ELR (cell line): Measurements from ENCODE around the gene FSD2.
A peak's percentile ranks its signal among the peaks of the same experiment; 100 is the strongest.
"Not testable (repeated sequence)": the region's sequence is repeated elsewhere in the genome, so short reads cannot be mapped to it uniquely, and the experiment has no call there.

Experiments
- DNase-seq: peaks from one replicate; pipeline ENCODE4 v3.0.0-alpha.2; 2015; ENCODE audit warnings: low read depth

FSD2 gene

GRCh38 chr15:82792068-82792467 lies 13.8 kb downstream of the FSD2 start:
- peak; percentile 37 for DNase-seq

DNA sequence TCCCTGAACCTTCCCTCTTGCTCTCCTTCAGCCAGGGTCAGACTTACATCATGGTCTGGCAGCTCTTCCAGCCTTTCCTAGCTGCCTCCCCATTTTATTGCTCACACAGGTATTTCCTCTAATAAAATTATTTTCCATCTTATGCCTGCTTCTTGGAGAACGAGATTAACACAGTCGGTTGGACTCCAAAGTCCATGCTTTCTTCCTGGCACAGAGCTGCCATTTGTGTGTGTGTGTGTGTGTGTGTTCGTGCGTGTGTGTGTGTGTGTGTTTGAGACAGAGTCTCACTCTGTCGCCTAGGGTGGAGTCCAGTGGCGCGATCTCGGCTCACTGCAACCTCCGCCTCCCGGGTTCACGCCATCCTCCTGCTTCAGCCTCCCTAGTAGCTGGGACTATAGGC lies 15.5 kb downstream of the FSD2 start:
- no peak for DNase-seq

- DNase-seq: no peak
These were observed 16.4 kb downstream of the FSD2 start for GRCh38 chr15:82789491-82789890.

GRCh38 chr15:82788496-82788895 lies 17.4 kb downstream of the FSD2 start:
- no peak for DNase-seq

- DNase-seq: no peak
These were observed 24.5 kb downstream of the FSD2 start for GRCh38 chr15:82781349-82781748.

GRCh38 chr15:82778755-82779154 lies 27.1 kb downstream of the FSD2 start:
- no peak for DNase-seq

DNA sequence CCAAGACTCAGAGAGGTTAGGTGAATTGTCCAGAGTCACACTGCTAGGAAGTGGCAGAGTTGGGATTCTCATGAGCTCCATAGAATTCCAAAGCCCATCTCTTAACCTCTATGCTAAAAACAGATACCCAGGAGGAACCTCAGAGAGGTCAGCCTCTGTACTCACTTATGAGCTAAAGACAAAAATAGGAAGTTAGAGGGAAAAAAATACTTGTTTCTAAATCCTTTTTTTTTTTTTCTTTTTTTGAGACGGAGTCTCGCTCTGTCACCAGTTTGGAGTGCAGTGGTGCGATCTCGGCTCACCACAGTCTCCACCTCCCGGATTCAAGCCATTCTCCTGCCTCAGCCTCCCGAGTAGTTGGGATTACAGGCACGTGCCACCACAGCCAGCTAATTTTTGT lies 31.4 kb downstream of the FSD2 start:
- no peak for DNase-seq

DNA sequence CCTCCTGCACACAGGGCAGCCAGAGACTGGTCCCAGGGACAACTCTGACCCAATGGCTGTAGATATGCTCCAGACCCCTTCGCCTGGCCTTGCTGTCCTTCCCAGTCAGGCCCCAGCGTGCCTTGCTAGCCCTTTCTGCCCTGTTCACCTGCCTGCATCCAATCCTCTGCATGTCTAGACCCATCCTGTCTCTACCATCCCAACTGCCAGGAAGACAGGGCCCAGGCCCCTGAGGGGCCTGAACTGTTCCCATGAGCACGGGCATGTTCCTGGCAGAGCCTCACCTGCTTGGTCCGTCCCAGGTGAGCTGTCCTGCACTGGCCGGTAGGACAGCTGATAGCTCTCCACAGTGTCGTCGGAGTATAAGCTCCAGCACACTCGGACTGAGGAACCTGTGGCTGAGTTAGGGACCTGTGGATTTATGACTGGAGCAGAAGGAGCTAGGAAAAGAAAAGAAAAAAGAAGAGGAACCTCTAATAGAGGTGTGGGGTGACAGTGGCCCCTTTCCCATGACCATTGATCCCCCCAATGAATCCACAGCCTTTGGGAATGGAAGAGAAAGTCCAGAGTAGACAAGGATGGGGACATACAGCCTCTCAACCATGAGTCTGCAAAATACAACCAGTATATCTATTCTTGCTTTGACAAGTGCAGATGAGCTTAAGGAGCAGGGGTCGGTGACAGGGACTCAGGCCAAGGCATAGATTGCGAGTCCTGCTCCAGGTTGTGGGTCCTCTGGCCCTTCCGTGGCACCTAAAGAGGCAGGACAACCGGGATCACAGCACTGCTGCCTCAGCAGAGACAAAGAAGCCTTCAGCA lies 33.9 kb downstream of the FSD2 start:
- no peak for DNase-seq

DNA sequence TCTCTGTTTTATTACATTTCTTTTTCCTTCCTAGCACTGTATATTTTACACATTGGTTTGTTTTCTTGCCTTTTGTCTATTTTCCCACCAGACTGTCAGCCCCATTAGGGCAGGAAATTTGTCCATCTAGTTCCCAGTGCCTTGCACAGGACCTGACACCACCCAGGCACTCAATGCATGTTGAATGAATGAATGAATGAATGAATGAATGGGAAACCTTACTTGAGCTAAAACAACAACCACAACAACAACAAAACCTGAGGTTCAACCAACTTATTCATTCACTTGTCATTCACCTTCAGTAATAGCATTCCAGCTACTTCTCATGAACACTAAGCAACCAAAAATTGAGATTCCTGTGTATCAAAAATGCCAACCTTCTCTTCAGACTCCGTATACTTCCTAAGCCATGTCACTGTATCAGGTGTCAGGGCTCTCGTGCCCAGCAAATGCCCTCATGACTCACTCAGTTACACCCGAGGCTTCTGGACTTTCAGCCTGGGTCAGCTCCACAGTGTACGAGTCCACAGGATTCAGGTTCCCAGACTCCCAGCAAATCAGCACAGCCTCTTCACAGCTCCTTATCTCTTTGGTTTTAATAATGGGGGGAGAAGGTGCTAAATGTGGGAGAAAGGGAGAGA lies 37.3 kb downstream of the FSD2 start:
- DNase-seq: peak; percentile 28

GRCh38 chr15:82767163-82767829 lies 38.6 kb downstream of the FSD2 start:
- DNase-seq: no peak

- DNase-seq: not testable (repeated sequence)
These were observed 39.7 kb downstream of the FSD2 start for GRCh38 chr15:82766201-82766600.

DNA sequence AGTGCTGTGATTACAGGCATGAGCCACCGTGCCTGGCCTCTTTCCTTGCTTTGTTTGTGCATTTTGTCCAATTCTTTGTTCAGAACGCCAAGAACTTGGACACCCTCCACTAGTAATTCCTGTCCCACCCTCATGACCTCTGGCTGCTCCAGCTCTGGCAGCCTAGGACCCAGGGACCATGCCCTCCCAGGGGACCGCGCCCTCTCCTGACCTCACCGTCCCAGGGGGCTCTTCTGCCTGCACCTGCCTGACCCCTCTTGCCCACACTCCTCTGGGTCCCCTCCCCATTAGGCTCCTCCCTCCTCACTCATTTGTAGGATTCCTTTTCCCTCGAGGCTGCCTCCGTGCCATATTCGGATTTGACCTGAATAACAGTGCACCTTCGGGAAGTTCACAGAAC lies 41.1 kb downstream of the FSD2 start:
- DNase-seq: no peak

DNA sequence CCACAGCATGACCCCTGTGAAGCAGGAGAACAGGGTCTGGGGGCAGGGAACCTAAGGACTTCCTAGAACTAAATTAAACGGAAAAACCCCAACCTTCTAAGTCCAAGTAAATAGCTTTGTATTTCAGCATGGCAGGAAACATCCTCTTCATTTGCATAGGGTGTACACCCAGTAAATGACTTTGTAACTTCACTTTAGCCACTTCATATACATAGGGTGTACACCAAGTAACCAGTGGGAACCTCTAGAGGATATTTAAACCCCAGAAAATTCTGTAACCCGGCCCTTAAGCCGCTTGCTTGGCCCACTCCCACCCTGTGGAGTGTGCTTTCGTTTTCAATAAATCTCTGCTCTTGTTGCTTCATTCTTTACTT lies 41.8 kb downstream of the FSD2 start:
- DNase-seq: no peak

- no peak for DNase-seq
These were observed 42.3 kb downstream of the FSD2 start for GRCh38 chr15:82763361-82764116.

DNA sequence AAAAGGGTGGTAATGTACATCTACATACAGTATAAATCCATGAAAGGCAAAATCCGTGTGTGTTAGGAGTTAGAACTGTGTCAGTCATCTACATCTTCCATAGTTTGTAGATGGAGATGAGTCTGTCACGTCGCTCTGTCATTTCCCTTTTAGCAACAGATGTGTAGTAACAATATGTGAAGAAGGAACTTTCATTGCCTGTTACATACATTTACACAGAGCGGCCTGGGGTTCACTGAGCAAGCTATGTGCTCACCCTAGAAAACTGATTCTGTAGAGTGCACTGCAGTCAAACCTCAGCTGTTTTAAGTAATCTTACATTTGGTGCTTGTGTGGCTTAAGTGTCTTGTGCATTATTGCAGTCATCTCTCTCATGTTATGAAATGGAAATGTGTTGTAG lies 54.6 kb downstream of the FSD2 start:
- no peak for DNase-seq

GRCh38 chr15:82750831-82751180 lies 55.1 kb downstream of the FSD2 start:
- DNase-seq: peak; percentile 22

DNA sequence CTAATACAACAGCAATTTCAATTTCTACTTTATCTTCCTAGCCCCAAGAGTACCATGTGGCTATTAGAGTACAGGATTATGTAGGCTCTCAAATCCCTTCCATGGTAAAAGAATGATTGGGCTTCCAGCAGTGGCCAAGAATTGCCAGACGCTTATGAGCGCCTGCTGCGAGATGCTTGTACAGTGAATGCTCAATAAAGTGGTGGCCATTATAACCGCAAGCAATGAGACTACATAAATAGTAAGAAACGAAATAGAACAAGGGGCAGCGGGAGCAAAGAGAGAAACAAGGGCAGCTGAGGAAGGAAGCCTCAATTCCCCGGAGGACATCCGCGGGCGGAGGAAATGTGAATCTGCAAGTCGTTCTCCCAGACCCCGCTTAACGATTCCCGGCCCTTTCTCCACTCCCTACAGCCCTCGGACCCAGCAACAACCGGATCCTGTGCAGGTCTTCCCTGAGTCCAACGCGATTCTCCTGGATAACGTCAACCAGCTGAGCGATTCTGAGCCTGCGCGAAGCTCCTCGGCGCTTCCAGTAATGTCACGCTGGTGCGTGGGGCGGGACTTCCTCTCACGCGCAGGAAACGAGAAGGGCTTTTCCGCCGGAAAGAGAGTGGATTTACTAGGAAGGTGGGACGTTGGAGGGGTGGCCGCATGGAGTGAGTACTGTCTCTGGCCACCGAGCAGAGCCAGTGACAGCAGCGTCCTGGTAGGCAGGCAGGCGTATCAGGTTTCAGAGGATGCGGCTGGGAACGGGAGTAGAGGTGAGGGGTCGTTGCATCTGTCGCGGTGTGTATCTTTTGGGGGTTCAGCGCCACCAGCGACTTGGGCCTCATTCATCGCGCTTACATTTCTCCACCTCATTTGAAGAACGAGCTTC lies 55.7 kb downstream of the FSD2 start:
- DNase-seq: peak; percentile 94

- no peak for DNase-seq
These were observed 57.6 kb downstream of the FSD2 start for GRCh38 chr15:82748315-82748714.

DNA sequence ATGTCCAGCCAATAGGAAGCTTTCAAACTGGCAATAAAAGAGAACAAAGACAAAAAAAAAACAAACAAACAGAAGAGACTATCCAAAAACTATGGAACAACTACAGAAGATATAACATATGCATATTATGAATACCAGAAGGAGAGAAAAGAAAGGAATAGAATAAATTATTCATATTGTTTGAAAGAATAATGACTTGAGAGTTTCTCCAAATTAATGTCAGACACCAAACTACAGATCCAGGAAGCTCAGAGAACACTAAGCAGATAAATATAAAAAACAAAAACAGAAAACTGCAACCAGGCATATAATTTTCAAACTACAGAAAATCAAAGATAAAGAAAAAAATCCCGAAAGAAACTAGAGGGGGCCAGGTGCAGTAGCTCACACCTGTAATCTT lies 62.1 kb downstream of the FSD2 start:
- DNase-seq: no peak

GRCh38 chr15:82742134-82742533 lies 63.7 kb downstream of the FSD2 start:
- DNase-seq: no peak

- DNase-seq: peak; percentile 28
These were observed 66.8 kb downstream of the FSD2 start for GRCh38 chr15:82739086-82739485.

DNA sequence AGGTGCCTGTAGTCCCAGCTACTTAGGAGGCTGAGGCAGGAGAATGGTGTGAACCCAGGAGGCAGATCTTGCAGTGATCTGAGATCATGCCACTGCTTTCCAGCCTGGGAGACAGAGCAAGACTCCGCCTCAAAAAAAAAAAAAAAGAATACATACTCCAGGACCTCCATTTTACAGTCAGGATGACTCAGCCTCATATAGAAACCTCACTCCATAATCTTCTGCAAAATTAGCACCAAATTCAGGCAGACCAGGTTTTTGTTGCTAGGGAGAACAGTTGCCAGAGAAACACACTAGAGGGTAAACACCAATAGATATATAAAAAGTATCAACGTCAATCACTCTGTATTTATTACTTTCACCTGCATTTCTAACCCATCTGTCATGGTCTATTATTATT lies 67.9 kb downstream of the FSD2 start:
- DNase-seq: peak; percentile 21
